Measurements from ENCODE around the gene DAB2. TPM values are rescaled to one million over a fixed set of nuclear protein-coding genes. Genes with fewer than 3 reads are reported as not detected.

Gene DAB2
- total RNA-seq, 1 experiment from 2014 or later, result 2.3 TPM

- Histone ChIP-seq H3K4me1 (ENCODE audit: insufficient read depth, low read length) (no peaks in the 10 kb centered on the region), H3K4me2 (ENCODE audit: insufficient read depth, insufficient read length, low read length) (no peak overlapping the region), H2BK12ac (ENCODE audit: insufficient read length, low read depth, low read length) (no peak overlapping the region), H3K56ac (ENCODE audit: insufficient read length, low read depth, low read length) (no peak overlapping the region), H2BK120ac (ENCODE audit: low read depth, low read length, poor library complexity, severe bottlenecking) (no peak overlapping the region), H4K91ac (ENCODE audit: insufficient read length, low read depth, low read length) (no peak overlapping the region), H4K8ac (replicated peaks; ENCODE audit: insufficient read length, low read depth, low read length) (no peak overlapping the region), H2BK15ac (ENCODE audit: low read depth, low read length) (no peak overlapping the region), H3K79me2 (ENCODE audit: insufficient read depth, low read length) (no peaks in the 10 kb centered on the region), H3K4ac (ENCODE audit: low read depth, low read length) (no peak overlapping the region), H2BK20ac (ENCODE audit: low read depth, low read length, poor library complexity, severe bottlenecking) (no peak overlapping the region), H2AFZ (ENCODE audit: low read length) (no peak overlapping the region), H3T11ph (ENCODE audit: low read length) (no peak overlapping the region), H2AK5ac (ENCODE audit: insufficient read length, low read length) (no peak overlapping the region), H3K9me3 (ENCODE audit: control insufficient read depth, low read depth, low read length) (no peaks in the 10 kb centered on the region), H3K14ac (ENCODE audit: insufficient read depth, low read length) (no peak overlapping the region), H3K27ac (ENCODE audit: insufficient read length, low read depth, low read length) (no peak overlapping the region), H3K9ac (ENCODE audit: extremely low read depth, insufficient read length, low read length) (no peak overlapping the region), H4K20me1 (ENCODE audit: control insufficient read depth, insufficient read depth, insufficient read length) (no peaks in the 10 kb centered on the region), H3K79me1 (ENCODE audit: insufficient read depth, low read depth, low read length, poor library complexity, severe bottlenecking) (no peaks in the 10 kb centered on the region), H3K23ac (ENCODE audit: insufficient read length, low read depth, low read length) (no peak overlapping the region), H3K18ac (ENCODE audit: insufficient read length, low read depth, low read length) (no peak overlapping the region), H3K27me3 (ENCODE audit: insufficient read depth, low read length) (no peaks in the 10 kb centered on the region; the same call in 1 of the 2 replicates), H3K23me2 (ENCODE audit: insufficient read length, low read depth, low read length, poor library complexity, severe bottlenecking) (no peaks in the 10 kb centered on the region), H4K5ac (ENCODE audit: insufficient read length, low read depth, low read length) (no peak overlapping the region), H2BK5ac (ENCODE audit: insufficient read length, low read length) (no peak overlapping the region)
- no peak for TF ChIP-seq CTCF (conservative IDR thresholded peaks at IDR 0.05)
- no peaks in the 10 kb centered on the region for H3K36me3 Mint-ChIP-seq (ENCODE audit: insufficient read depth in 1 of 3, low read depth in 3 of 3)
- H3K27me3 Mint-ChIP-seq (ENCODE audit: low read depth), result peaks cover 38% of the 10 kb centered on the region
- H3K4me1 Mint-ChIP-seq, result peaks cover 0 to 3% of the 10 kb centered on the region in 2 experiments; a peak in 1 of 4 replicates
- no peak for DNase-seq
- no peaks in the 10 kb centered on the region for H3K9me3 Mint-ChIP-seq
- H3K27ac Mint-ChIP-seq, result no peak overlapping the region
- no peak overlapping the region for H3K4me3 Mint-ChIP-seq
- no CpG with 5 or more reads among the region's 2 CpGs for WGBS (ENCODE audit: extremely low coverage, insufficient read length, low lambda C conversion rate)
Measured at GRCh38 chr5:39465097-39465496, 40.3 kb upstream of the DAB2 start.

Data from H9 (cell line).